Uterus (tissue), 2 donors: ENCODE results near the gene DNAH17.

Experiments
- CTCF ChIP-seq, 4 experiments: fragments of 200-600 bp in 2 of 4; fragments of 450-650 bp in 2 of 4; sonication (generic) in 2 of 4; IDR thresholded peaks; one replicate each; pipeline ENCODE4 v1.5.1; 2016 to 2019; ENCODE audit warnings: antibody characterized with exemption in 4 of 4, mild to moderate bottlenecking in 2 of 4, moderate library complexity in 1 of 4
- POLR2A ChIP-seq, 2 donors: fragments of 450-650 bp; IDR thresholded peaks; one replicate each; pipeline ENCODE4 v1.6.1; 2016; ENCODE audit warnings: antibody characterized with exemption in 2 of 2, mild to moderate bottlenecking in 1 of 2, moderate library complexity in 1 of 2

DNA sequence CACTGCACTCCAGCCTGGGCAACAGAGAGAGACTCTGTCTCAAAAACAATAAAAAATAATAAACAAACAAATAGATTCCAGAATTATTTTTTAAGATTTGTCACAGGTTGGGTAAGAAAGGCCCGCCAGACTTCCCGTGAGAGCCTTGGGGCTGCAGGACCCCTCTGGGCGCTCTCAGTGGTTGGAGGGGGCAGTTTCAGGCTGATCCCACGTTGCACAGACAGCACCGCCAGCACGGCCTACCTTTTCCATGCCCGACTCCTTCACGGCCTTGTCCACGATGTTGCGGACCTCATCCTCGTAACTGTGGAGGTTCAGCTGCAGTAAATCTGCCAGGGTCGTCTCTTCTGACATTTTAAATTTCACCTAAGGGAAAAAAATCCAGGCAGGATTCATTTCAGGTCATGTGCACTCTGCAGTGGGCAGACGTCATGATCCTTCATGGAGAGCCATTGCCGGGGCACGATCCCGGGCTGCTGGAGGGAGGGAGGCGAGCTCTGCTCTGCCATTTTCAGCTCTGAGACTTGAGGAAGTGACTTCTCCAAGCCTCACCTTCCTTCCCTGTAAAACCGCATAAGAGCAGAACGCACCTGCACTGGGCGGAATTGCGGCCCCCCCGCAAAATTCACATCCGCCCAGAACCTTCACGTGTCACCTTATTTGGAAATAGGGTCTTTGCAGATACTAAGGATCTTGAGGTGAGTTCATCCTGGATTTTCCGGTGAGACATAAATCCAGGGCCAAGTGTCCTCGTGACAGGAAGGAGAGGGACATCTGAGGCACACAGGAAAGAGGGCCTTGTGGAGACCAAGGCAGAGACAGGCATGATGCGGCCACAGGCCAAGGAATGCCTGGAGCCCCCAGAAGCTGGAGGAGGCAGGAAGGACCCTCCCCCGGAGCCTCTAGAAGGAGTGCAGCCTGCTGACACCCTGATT is 66.8 kb downstream of the DNAH17 start:
- no peak for TF ChIP-seq CTCF (IDR thresholded peaks at IDR 0.05)
- TF ChIP-seq POLR2A (IDR thresholded peaks at IDR 0.05) = no peak
